ENCODE data around the gene ARHGEF19.

ARHGEF19 gene

GRCh38 chr1:16244650-16245285 lies 32.3 kb upstream of the ARHGEF19 start:
- Histone ChIP-seq H3K27me3 (ENCODE audit: insufficient read depth, low read length, poor library complexity, severe bottlenecking) (no peaks in the 10 kb centered on the region), H3K4me1 (ENCODE audit: insufficient read depth, low read length, poor library complexity, severe bottlenecking) (peaks cover 19% of the 10 kb centered on the region), H3K9me3 (ENCODE audit: insufficient read depth, low read depth, low read length) (no peaks in the 10 kb centered on the region), H4K20me1 (ENCODE audit: insufficient read depth, low read length, poor library complexity, severe bottlenecking) (peaks cover 2% of the 10 kb centered on the region), H3K36me3 (ENCODE audit: insufficient read depth, low read length) (peaks cover 23% of the 10 kb centered on the region; the same call in 1 of the 2 replicates), H3F3A (ENCODE audit: low read depth) (peaks cover 9% of the 10 kb centered on the region), H3K4me2 (ENCODE audit: low read depth, low read length, poor library complexity, severe bottlenecking) (no peak overlapping the region), H3K4me3 (ENCODE audit: low read length, poor library complexity, severe bottlenecking) (no peak overlapping the region), H2AFZ (ENCODE audit: low read length) (no peak overlapping the region), H3K79me2 (ENCODE audit: insufficient read depth, low read length) (no peaks in the 10 kb centered on the region), H3K9me2 (replicated peaks; ENCODE audit: low read depth, low read length) (no peaks in the 10 kb centered on the region), H3K9ac (ENCODE audit: low read depth, low read length, poor library complexity, severe bottlenecking) (no peak overlapping the region)
- no peak for TF ChIP-seq EZH2phosphoT487 (IDR thresholded peaks at IDR 0.05; ENCODE audit: borderline replicate concordance)
- TF ChIP-seq, protein P1, sequence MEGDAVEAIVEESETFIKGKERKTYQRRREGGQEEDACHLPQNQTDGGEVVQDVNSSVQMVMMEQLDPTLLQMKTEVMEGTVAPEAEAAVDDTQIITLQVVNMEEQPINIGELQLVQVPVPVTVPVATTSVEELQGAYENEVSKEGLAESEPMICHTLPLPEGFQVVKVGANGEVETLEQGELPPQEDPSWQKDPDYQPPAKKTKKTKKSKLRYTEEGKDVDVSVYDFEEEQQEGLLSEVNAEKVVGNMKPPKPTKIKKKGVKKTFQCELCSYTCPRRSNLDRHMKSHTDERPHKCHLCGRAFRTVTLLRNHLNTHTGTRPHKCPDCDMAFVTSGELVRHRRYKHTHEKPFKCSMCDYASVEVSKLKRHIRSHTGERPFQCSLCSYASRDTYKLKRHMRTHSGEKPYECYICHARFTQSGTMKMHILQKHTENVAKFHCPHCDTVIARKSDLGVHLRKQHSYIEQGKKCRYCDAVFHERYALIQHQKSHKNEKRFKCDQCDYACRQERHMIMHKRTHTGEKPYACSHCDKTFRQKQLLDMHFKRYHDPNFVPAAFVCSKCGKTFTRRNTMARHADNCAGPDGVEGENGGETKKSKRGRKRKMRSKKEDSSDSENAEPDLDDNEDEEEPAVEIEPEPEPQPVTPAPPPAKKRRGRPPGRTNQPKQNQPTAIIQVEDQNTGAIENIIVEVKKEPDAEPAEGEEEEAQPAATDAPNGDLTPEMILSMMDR (conservative IDR thresholded peaks at IDR 0.05; ENCODE audit: low read length): no peak

GRCh38 chr1:16243936-16244649 lies 31.6 kb upstream of the ARHGEF19 start:
- Histone ChIP-seq H2AFZ (ENCODE audit: low read length) (no peak overlapping the region), H3K36me3 (ENCODE audit: insufficient read depth, low read length) (peaks cover 19% of the 10 kb centered on the region; the same call in 1 of the 2 replicates), H3K4me2 (ENCODE audit: low read depth, low read length, poor library complexity, severe bottlenecking) (no peak overlapping the region), H3K4me1 (ENCODE audit: insufficient read depth, low read length, poor library complexity, severe bottlenecking) (peaks cover 12% of the 10 kb centered on the region), H3K9me2 (replicated peaks; ENCODE audit: low read depth, low read length) (no peaks in the 10 kb centered on the region), H3K27me3 (ENCODE audit: insufficient read depth, low read length, poor library complexity, severe bottlenecking) (no peaks in the 10 kb centered on the region), H3K4me3 (ENCODE audit: low read length, poor library complexity, severe bottlenecking) (no peak overlapping the region), H3F3A (ENCODE audit: low read depth) (peaks cover 2% of the 10 kb centered on the region), H4K20me1 (ENCODE audit: insufficient read depth, low read length, poor library complexity, severe bottlenecking) (no peaks in the 10 kb centered on the region), H3K79me2 (ENCODE audit: insufficient read depth, low read length) (no peaks in the 10 kb centered on the region), H3K9ac (ENCODE audit: low read depth, low read length, poor library complexity, severe bottlenecking) (no peak overlapping the region), H3K9me3 (ENCODE audit: insufficient read depth, low read depth, low read length) (no peaks in the 10 kb centered on the region)
- TF ChIP-seq, protein P1 (conservative IDR thresholded peaks at IDR 0.05; ENCODE audit: low read length): peak; percentile 84
- no peak for TF ChIP-seq EZH2phosphoT487 (IDR thresholded peaks at IDR 0.05; ENCODE audit: borderline replicate concordance)

- Histone ChIP-seq H3K9ac (ENCODE audit: low read depth, low read length, poor library complexity, severe bottlenecking) (no peak overlapping the region), H3K9me2 (replicated peaks; ENCODE audit: low read depth, low read length) (no peaks in the 10 kb centered on the region), H3F3A (ENCODE audit: low read depth) (no peaks in the 10 kb centered on the region; the same call in 1 of the 2 replicates), H3K4me3 (ENCODE audit: low read length, poor library complexity, severe bottlenecking) (no peak overlapping the region), H3K27me3 (ENCODE audit: insufficient read depth, low read length, poor library complexity, severe bottlenecking) (no peaks in the 10 kb centered on the region), H3K9me3 (ENCODE audit: insufficient read depth, low read depth, low read length) (no peaks in the 10 kb centered on the region), H3K4me2 (ENCODE audit: low read depth, low read length, poor library complexity, severe bottlenecking) (no peak overlapping the region), H3K36me3 (ENCODE audit: insufficient read depth, low read length) (peaks cover 19% of the 10 kb centered on the region; the same call in 1 of the 2 replicates), H3K4me1 (ENCODE audit: insufficient read depth, low read length, poor library complexity, severe bottlenecking) (peaks cover 5% of the 10 kb centered on the region), H3K79me2 (ENCODE audit: insufficient read depth, low read length) (no peaks in the 10 kb centered on the region), H4K20me1 (ENCODE audit: insufficient read depth, low read length, poor library complexity, severe bottlenecking) (no peaks in the 10 kb centered on the region), H2AFZ (ENCODE audit: low read length) (no peak overlapping the region)
- TF ChIP-seq EZH2phosphoT487 (IDR thresholded peaks at IDR 0.05; ENCODE audit: borderline replicate concordance): no peak
- TF ChIP-seq, protein P1 (conservative IDR thresholded peaks at IDR 0.05; ENCODE audit: low read length): no peak
These were observed 30.8 kb upstream of the ARHGEF19 start for GRCh38 chr1:16243215-16243610.
